Caco-2 (cell line): ENCODE data around the gene AARS1. TPM values are rescaled to one million over a fixed set of nuclear protein-coding genes. Genes with fewer than 3 reads are reported as not detected.

Experiments
- BruUV-seq: library from RNA; stranded (reverse); fragments of 400-500 nt; replicated peaks from 2 replicates; lab custom pipeline; 2021; lab: Mats Ljungman, UMichigan
- CTCF ChIA-PET: fragments of 300-600 bp; sonication (Branson Sonifier 250); formaldehyde crosslinking; loops from one replicate; lab custom pipeline; 2022; ENCODE audit warnings: antibody characterized with exemption; lab: Charles Lee
- POLR2A ChIA-PET: fragments of 300-600 bp; sonication (Branson Sonifier 250); formaldehyde crosslinking; loops from one replicate; lab custom pipeline; 2022; ENCODE audit warnings: antibody characterized with exemption; lab: Charles Lee
- DNase-seq, 2 experiments: peaks; one replicate each; pipeline versions ENCODE4 v3.0.0 to v3.0.0-alpha.2; 2020 to 2022
- H3K27me3 ChIP-seq: replicated peaks from 2 replicates; pipeline ENCODE4 v1.6.0; 2011; ENCODE audit warnings: low read length; ENCODE audit not compliant: control insufficient read depth, insufficient read depth
- H3K36me3 ChIP-seq: 2 replicates; pipeline ENCODE4 v1.5.1; 2011; ENCODE audit warnings: low read length; ENCODE audit not compliant: control insufficient read depth, insufficient read depth
- H3K4me1 ChIP-seq: fragments of 250-450 bp; sonication (Bioruptor Pico); 2 replicates; pipeline ENCODE4 v1.5.1; 2020; ENCODE audit warnings: mild to moderate bottlenecking
- H3K4me3 ChIP-seq: 2 replicates; pipeline ENCODE4 v1.5.1; 2011; ENCODE audit warnings: low read depth, mild to moderate bottlenecking, control low read depth, low read length
- H3K9me3 ChIP-seq: fragments of 250-450 bp; sonication (Bioruptor Pico); 2 replicates; pipeline ENCODE4 v1.5.1; 2020; ENCODE audit warnings: mild to moderate bottlenecking, moderate library complexity
- H3K27ac Mint-ChIP-seq: one replicate; pipeline ENCODE4 v1.8.0; 2022; ENCODE audit warnings: mixed read lengths; ENCODE audit not compliant: unreplicated experiment
- H3K27me3 Mint-ChIP-seq: one replicate; pipeline ENCODE4 v1.8.0; 2022; ENCODE audit warnings: mixed read lengths; ENCODE audit not compliant: insufficient read depth, unreplicated experiment
- H3K36me3 Mint-ChIP-seq: one replicate; pipeline ENCODE4 v1.8.0; 2022; ENCODE audit warnings: mild to moderate bottlenecking, mixed read lengths; ENCODE audit not compliant: insufficient read depth, unreplicated experiment
- H3K4me1 Mint-ChIP-seq: one replicate; pipeline ENCODE4 v1.8.0; 2022; ENCODE audit warnings: low read depth, mixed read lengths; ENCODE audit not compliant: unreplicated experiment
- H3K4me3 Mint-ChIP-seq: one replicate; pipeline ENCODE4 v1.8.0; 2022; ENCODE audit warnings: mild to moderate bottlenecking, moderate library complexity, mixed read lengths; ENCODE audit not compliant: unreplicated experiment
- H3K9me3 Mint-ChIP-seq: one replicate; pipeline ENCODE4 v1.8.0; 2022; ENCODE audit warnings: mixed read lengths; ENCODE audit not compliant: unreplicated experiment
- CTCF ChIP-seq, 2 experiments: fragments of 200-600 bp in 1 of 2; IDR thresholded peaks; 1 replicate in 1 of 2; 2 replicates in 1 of 2; pipeline versions ENCODE4 v1.5.1 to v1.8.0; 2011 to 2022; ENCODE audit warnings: antibody characterized with exemption in 1 of 2, control low read depth in 1 of 2, inconsistent platforms in 1 of 2, low read depth in 1 of 2, low read length in 1 of 2, mild to moderate bottlenecking in 1 of 2, moderate library complexity in 1 of 2; ENCODE audit not compliant: insufficient read depth in 1 of 2, severe bottlenecking in 1 of 2, unreplicated experiment in 1 of 2
- intact Hi-C: fragments of 100-400 bp; cut with micrococcal nuclease; formaldehyde crosslinking; loops from one replicate; pipeline ENCODE4 v1.10.0; 2022; ENCODE audit not compliant: unreplicated experiment
- total RNA-seq: library from RNA; stranded (reverse); gene quantifications from 2 replicates; pipeline ENCODE4 v1.2.3, GENCODE V29; 2022

Gene AARS1
- total RNA-seq, 1 experiment from 2014 or later, result 449 TPM

- no TSS peak for BruUV-seq
- peak; percentile 67 for TF ChIP-seq CTCF (IDR thresholded peaks at IDR 0.05; ENCODE audit: insufficient read depth in 1 of 2, low read depth in 1 of 2, low read length in 1 of 2, severe bottlenecking in 1 of 2, unreplicated experiment in 1 of 2)
- H3K9me3 Mint-ChIP-seq, result no peaks in the 10 kb centered on the region
- peaks cover 6% of the 10 kb centered on the region for H3K4me1 Mint-ChIP-seq
- H3K4me1 ChIP-seq, result no peaks in the 10 kb centered on the region
- H3K36me3 ChIP-seq, result peaks cover 2% of the 10 kb centered on the region
- H3K27me3 Mint-ChIP-seq, result no peaks in the 10 kb centered on the region
- DNase-seq, result peak in 1 of 2 experiments; percentile 34
- no peak overlapping the region for H3K27ac Mint-ChIP-seq
- intact Hi-C loops, result no loop called here
- H3K36me3 Mint-ChIP-seq, result peaks cover 73% of the 10 kb centered on the region
- ChIA-PET POLR2A (no interaction called here), CTCF (interaction anchor here (0.7 to 1.4 kb wide), 4 partner anchors 12 to 322 kb away, joined by 3 to 4 read pairs (median 3); partner anchors contain the start of gene DDX19A)
- no peak overlapping the region for H3K4me3 Mint-ChIP-seq
- H3K4me3 ChIP-seq, result no peak overlapping the region
- H3K9me3 ChIP-seq, result no peaks in the 10 kb centered on the region
- no peaks in the 10 kb centered on the region for H3K27me3 ChIP-seq
Observed at GRCh38 chr16:70331588-70332358, 42.5 kb upstream of the AARS1 start.

GRCh38 chr16:70331091-70331490 is 41.8 kb upstream of the AARS1 start:
- H3K36me3 Mint-ChIP-seq, result peaks cover 72% of the 10 kb centered on the region
- intact Hi-C loops, result no loop called here
- peaks cover 2% of the 10 kb centered on the region for H3K36me3 ChIP-seq
- no peaks in the 10 kb centered on the region for H3K27me3 Mint-ChIP-seq
- H3K27me3 ChIP-seq, result no peaks in the 10 kb centered on the region
- CTCF ChIA-PET, result interaction anchor here (1.1 to 1.4 kb wide), 3 partner anchors 15 to 142 kb away, joined by 3 to 4 read pairs (median 3); partner anchors contain the start of gene DDX19A
- H3K4me3 ChIP-seq, result no peak overlapping the region
- H3K4me1 Mint-ChIP-seq, result peaks cover 6% of the 10 kb centered on the region
- POLR2A ChIA-PET, result no interaction called here
- no peak for DNase-seq
- no TSS peak for BruUV-seq
- H3K4me1 ChIP-seq, result no peaks in the 10 kb centered on the region
- no peaks in the 10 kb centered on the region for H3K9me3 Mint-ChIP-seq
- no peaks in the 10 kb centered on the region for H3K9me3 ChIP-seq
- H3K4me3 Mint-ChIP-seq, result no peak overlapping the region
- TF ChIP-seq CTCF (IDR thresholded peaks at IDR 0.05; ENCODE audit: insufficient read depth in 1 of 2, low read depth in 1 of 2, low read length in 1 of 2, severe bottlenecking in 1 of 2, unreplicated experiment in 1 of 2), result no peak
- H3K27ac Mint-ChIP-seq, result no peak overlapping the region

GRCh38 chr16:70324998-70325747 is 35.9 kb upstream of the AARS1 start:
- Mint-ChIP-seq H3K9me3 (no peaks in the 10 kb centered on the region), H3K36me3 (peaks cover 67% of the 10 kb centered on the region), H3K27me3 (no peaks in the 10 kb centered on the region), H3K4me3 (no peak overlapping the region), H3K4me1 (no peaks in the 10 kb centered on the region), H3K27ac (no peak overlapping the region)
- Histone ChIP-seq H3K9me3 (no peaks in the 10 kb centered on the region), H3K4me1 (no peaks in the 10 kb centered on the region), H3K4me3 (no peak overlapping the region), H3K36me3 (peaks cover 7% of the 10 kb centered on the region), H3K27me3 (no peaks in the 10 kb centered on the region)
- DNase-seq, result no peak
- no peak for TF ChIP-seq CTCF (IDR thresholded peaks at IDR 0.05; ENCODE audit: insufficient read depth in 1 of 2, low read depth in 1 of 2, low read length in 1 of 2, severe bottlenecking in 1 of 2, unreplicated experiment in 1 of 2)
- no TSS peak for BruUV-seq
- ChIA-PET CTCF (interaction anchor here (0.6 to 0.9 kb wide), 2 partner anchors 39 to 184 kb away, joined by 4 read pairs; no protein-coding TSS in a partner anchor), POLR2A (interaction anchor here (0.6 to 0.7 kb wide), 2 partner anchors 21 to 25 kb away, joined by 3 to 7 read pairs; no protein-coding TSS in a partner anchor)
- intact Hi-C loops, result no loop called here
